H9 (cell line): ENCODE measurements around the gene RNASE8. TPM values are rescaled to one million over a fixed set of nuclear protein-coding genes. Genes with fewer than 3 reads are reported as not detected.

ENCODE experiments used
- DNase-seq: peaks from one replicate; pipeline ENCODE4 v3.0.0-alpha.2; 2017
- H2AFZ ChIP-seq: one replicate; pipeline ENCODE4 v1.6.1; 2013; ENCODE audit warnings: mild to moderate bottlenecking, low read length, control low read depth, moderate library complexity
- H2AK5ac ChIP-seq: 2 replicates; pipeline ENCODE4 v1.6.1; 2013; ENCODE audit warnings: low read length, control low read depth, mixed read lengths; ENCODE audit not compliant: insufficient read length
- H2BK120ac ChIP-seq: one replicate; pipeline ENCODE4 v1.6.1; 2013; ENCODE audit warnings: low read depth, mild to moderate bottlenecking, low read length, control low read depth, inconsistent platforms; ENCODE audit not compliant: poor library complexity, severe bottlenecking
- H2BK12ac ChIP-seq: 2 replicates; pipeline ENCODE4 v1.6.1; 2013; ENCODE audit warnings: low read length, control low read depth, mixed read lengths, low read depth; ENCODE audit not compliant: insufficient read length
- H2BK15ac ChIP-seq: 2 replicates; pipeline ENCODE4 v1.6.1; 2013; ENCODE audit warnings: low read depth, low read length, control low read depth
- H2BK20ac ChIP-seq: one replicate; pipeline ENCODE4 v1.6.1; 2013; ENCODE audit warnings: low read depth, mild to moderate bottlenecking, low read length, control low read depth, inconsistent platforms; ENCODE audit not compliant: poor library complexity, severe bottlenecking
- H2BK5ac ChIP-seq: 2 replicates; pipeline ENCODE4 v1.6.1; 2013; ENCODE audit warnings: low read length, control low read depth, mixed read lengths; ENCODE audit not compliant: insufficient read length
- H3K14ac ChIP-seq: 2 replicates; pipeline ENCODE4 v1.6.1; 2013; ENCODE audit warnings: low read length, control low read depth; ENCODE audit not compliant: insufficient read depth
- H3K18ac ChIP-seq: 2 replicates; pipeline ENCODE4 v1.6.1; 2013; ENCODE audit warnings: low read depth, mild to moderate bottlenecking, mixed read lengths, low read length, control low read depth; ENCODE audit not compliant: insufficient read length
- H3K23ac ChIP-seq: 2 replicates; pipeline ENCODE4 v1.6.1; 2013; ENCODE audit warnings: low read length, control low read depth, mixed read lengths, low read depth; ENCODE audit not compliant: insufficient read length
- H3K23me2 ChIP-seq: 2 replicates; pipeline ENCODE4 v1.6.1; 2013; ENCODE audit warnings: low read depth, mild to moderate bottlenecking, mixed read lengths, low read length, control low read depth; ENCODE audit not compliant: insufficient read length, poor library complexity, severe bottlenecking
- H3K27ac ChIP-seq: 2 replicates; pipeline ENCODE4 v1.5.1; 2013; ENCODE audit warnings: low read length, control low read depth, mixed read lengths, low read depth; ENCODE audit not compliant: insufficient read length
- H3K27me3 ChIP-seq: 2 replicates; pipeline ENCODE4 v1.6.1; 2013; ENCODE audit warnings: low read length, control low read depth, inconsistent platforms; ENCODE audit not compliant: insufficient read depth
- H3K4ac ChIP-seq: 2 replicates; pipeline ENCODE4 v1.6.1; 2013; ENCODE audit warnings: low read depth, mild to moderate bottlenecking, control low read depth, inconsistent platforms, low read length, moderate library complexity
- H3K4me1 ChIP-seq: 2 replicates; pipeline ENCODE4 v1.6.1; 2013; ENCODE audit warnings: low read length, control low read depth, inconsistent platforms; ENCODE audit not compliant: insufficient read depth
- H3K4me2 ChIP-seq: 2 replicates; pipeline ENCODE4 v1.6.1; 2013; ENCODE audit warnings: low read length, control low read depth, mixed read lengths; ENCODE audit not compliant: insufficient read length, insufficient read depth
- H3K56ac ChIP-seq: 2 replicates; pipeline ENCODE4 v1.6.1; 2013; ENCODE audit warnings: low read depth, mild to moderate bottlenecking, mixed read lengths, low read length, control low read depth; ENCODE audit not compliant: insufficient read length
- H3K79me1 ChIP-seq: 2 replicates; pipeline ENCODE4 v1.6.1; 2013; ENCODE audit warnings: low read depth, mild to moderate bottlenecking, moderate library complexity, low read length, control low read depth, inconsistent platforms; ENCODE audit not compliant: insufficient read depth, poor library complexity, severe bottlenecking
- H3K79me2 ChIP-seq: 2 replicates; pipeline ENCODE4 v1.6.1; 2013; ENCODE audit warnings: low read length, control low read depth, inconsistent platforms; ENCODE audit not compliant: insufficient read depth
- H3K9ac ChIP-seq: 2 replicates; pipeline ENCODE4 v1.6.1; 2013; ENCODE audit warnings: low read length, control low read depth, mixed read lengths; ENCODE audit not compliant: insufficient read length; ENCODE audit errors: extremely low read depth
- H3K9me3 ChIP-seq: one replicate; pipeline ENCODE4 v1.6.1; 2013; ENCODE audit warnings: low read depth, low read length, inconsistent platforms; ENCODE audit not compliant: control insufficient read depth
- H3T11ph ChIP-seq: one replicate; pipeline ENCODE4 v1.6.1; 2013; ENCODE audit warnings: mild to moderate bottlenecking, low read length, control low read depth, inconsistent platforms
- H4K20me1 ChIP-seq: one replicate; pipeline ENCODE4 v1.6.1; 2013; ENCODE audit not compliant: control insufficient read depth, insufficient read length, insufficient read depth
- H4K5ac ChIP-seq: 2 replicates; pipeline ENCODE4 v1.6.1; 2013; ENCODE audit warnings: low read depth, mild to moderate bottlenecking, mixed read lengths, low read length, control low read depth; ENCODE audit not compliant: insufficient read length
- H4K8ac ChIP-seq: replicated peaks from 2 replicates; pipeline ENCODE4 v1.6.1; 2013; ENCODE audit warnings: low read length, control low read depth, mixed read lengths, low read depth; ENCODE audit not compliant: insufficient read length
- H4K91ac ChIP-seq: 2 replicates; pipeline ENCODE4 v1.6.1; 2013; ENCODE audit warnings: low read depth, mild to moderate bottlenecking, moderate library complexity, mixed read lengths, low read length, control low read depth; ENCODE audit not compliant: insufficient read length
- H3K27ac Mint-ChIP-seq, 3 experiments: 2 replicates in 2 of 3; 3 replicates in 1 of 3; pipeline ENCODE4 v1.8.0; 2020 to 2021; ENCODE audit warnings: mixed read lengths in 3 of 3, mild to moderate bottlenecking in 1 of 3, moderate library complexity in 1 of 3
- H3K27me3 Mint-ChIP-seq: 2 replicates; pipeline ENCODE4 v1.8.0; 2021; ENCODE audit warnings: low read depth, mild to moderate bottlenecking, moderate library complexity, mixed read lengths
- H3K36me3 Mint-ChIP-seq, 3 experiments: 2 replicates in 2 of 3; 3 replicates in 1 of 3; pipeline ENCODE4 v1.8.0; 2020 to 2021; ENCODE audit warnings: low read depth in 3 of 3, mixed read lengths in 3 of 3; ENCODE audit not compliant: insufficient read depth in 1 of 3
- H3K4me1 Mint-ChIP-seq, 2 experiments: 2 replicates each; pipeline ENCODE4 v1.8.0; 2020; ENCODE audit warnings: mixed read lengths in 2 of 2
- H3K4me3 Mint-ChIP-seq, 2 experiments: 2 replicates in 1 of 2; 3 replicates in 1 of 2; pipeline ENCODE4 v1.8.0; 2020 to 2021; ENCODE audit warnings: mild to moderate bottlenecking in 2 of 2, mixed read lengths in 2 of 2, moderate library complexity in 1 of 2
- H3K9me3 Mint-ChIP-seq, 2 experiments: 2 replicates in 1 of 2; 3 replicates in 1 of 2; pipeline ENCODE4 v1.8.0; 2020; ENCODE audit warnings: mild to moderate bottlenecking in 2 of 2, mixed read lengths in 2 of 2, moderate library complexity in 1 of 2
- WGBS: extraction: QIAGEN DNeasy Blood & Tissue Kit; methylation state at CpG from one replicate; pipeline ENCODE4 v1.1.7; 2013; ENCODE audit warnings: missing lambda C conversion rate, low lambda C conversion rate, mixed read lengths; ENCODE audit not compliant: insufficient read length; ENCODE audit errors: extremely low coverage; 5-methylcytosine and 5-hydroxymethylcytosine counted together
- total RNA-seq: library from RNA; stranded (reverse); gene quantifications from 2 replicates; pipeline ENCODE4 v1.2.1, GENCODE V29; 2021
- TF ChIP-seq, protein P1 (sequence below): fragments of 200-600 bp; sonication (generic); conservative IDR thresholded peaks from 3 replicates; pipeline ENCODE4 v1.8.0; 2021; ENCODE audit warnings: antibody characterized with exemption, mild to moderate bottlenecking

The RNASE8 gene
- total RNA-seq, 1 experiment from 2014 or later = not detected

DNA sequence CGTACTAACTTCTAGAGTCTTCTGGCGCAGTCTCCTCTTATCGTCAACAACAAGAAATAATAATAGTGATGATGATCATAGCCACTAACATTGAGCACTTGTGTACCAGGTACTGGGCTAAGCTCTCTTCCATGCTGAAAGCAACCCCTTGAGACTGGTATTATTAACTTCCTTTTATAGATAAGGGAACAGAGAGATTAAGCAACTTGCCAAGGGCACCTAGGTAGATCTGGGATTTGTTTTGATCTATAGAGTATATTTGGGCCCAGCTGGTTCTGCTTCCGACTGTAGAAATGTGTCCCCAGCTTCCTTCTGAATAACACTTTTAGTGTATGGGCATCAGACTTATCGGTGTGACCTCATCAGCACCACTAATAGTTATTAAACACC lies 42.0 kb downstream of the RNASE8 start:
- Mint-ChIP-seq H3K4me1 (peaks cover 70 to 72% of the 10 kb centered on the region in 2 experiments), H3K27ac (peak overlapping the region; percentile 44 to 81 (median 73); a peak in 6 of 7 replicates), H3K36me3 (0 out of 7 replicates have a peak, but pooled peaks cover 0 to 3% (median 0%) of the 10 kb centered on the region in 3 experiments), H3K4me3 (peak overlapping the region; percentile 79), H3K27me3 (no peaks in the 10 kb centered on the region), H3K9me3 (no peaks in the 10 kb centered on the region; a peak in 1 of 5 replicates)
- Histone ChIP-seq H3K4me2 (peak overlapping the region; percentile 69), H4K5ac (no peak overlapping the region), H3K79me2 (peaks cover 12% of the 10 kb centered on the region; the same call in 1 of the 2 replicates), H3K9me3 (no peaks in the 10 kb centered on the region), H3K18ac (no peak overlapping the region), H4K91ac (no peak overlapping the region), H2BK120ac (no peak overlapping the region), H2BK15ac (no peak overlapping the region), H4K8ac (no peak overlapping the region), H3K56ac (no peak overlapping the region), H3K4me1 (peaks cover 22% of the 10 kb centered on the region), H3K23ac (no peak overlapping the region), H3K9ac (no peak overlapping the region), H2BK20ac (no peak overlapping the region), H2AFZ (no peak overlapping the region), H2AK5ac (no peak overlapping the region), H3K14ac (no peak overlapping the region), H3K23me2 (peaks cover 25% of the 10 kb centered on the region), H3K27me3 (no peaks in the 10 kb centered on the region), H3K4ac (no peak overlapping the region), H2BK5ac (no peak overlapping the region), H4K20me1 (peaks cover 3% of the 10 kb centered on the region), H3K27ac (no peak overlapping the region), H2BK12ac (no peak overlapping the region), H3K79me1 (peaks cover 4% of the 10 kb centered on the region), H3T11ph (no peak overlapping the region)
- no CpG with 5 or more reads among the region's 5 CpGs for WGBS
- TF ChIP-seq, protein P1, sequence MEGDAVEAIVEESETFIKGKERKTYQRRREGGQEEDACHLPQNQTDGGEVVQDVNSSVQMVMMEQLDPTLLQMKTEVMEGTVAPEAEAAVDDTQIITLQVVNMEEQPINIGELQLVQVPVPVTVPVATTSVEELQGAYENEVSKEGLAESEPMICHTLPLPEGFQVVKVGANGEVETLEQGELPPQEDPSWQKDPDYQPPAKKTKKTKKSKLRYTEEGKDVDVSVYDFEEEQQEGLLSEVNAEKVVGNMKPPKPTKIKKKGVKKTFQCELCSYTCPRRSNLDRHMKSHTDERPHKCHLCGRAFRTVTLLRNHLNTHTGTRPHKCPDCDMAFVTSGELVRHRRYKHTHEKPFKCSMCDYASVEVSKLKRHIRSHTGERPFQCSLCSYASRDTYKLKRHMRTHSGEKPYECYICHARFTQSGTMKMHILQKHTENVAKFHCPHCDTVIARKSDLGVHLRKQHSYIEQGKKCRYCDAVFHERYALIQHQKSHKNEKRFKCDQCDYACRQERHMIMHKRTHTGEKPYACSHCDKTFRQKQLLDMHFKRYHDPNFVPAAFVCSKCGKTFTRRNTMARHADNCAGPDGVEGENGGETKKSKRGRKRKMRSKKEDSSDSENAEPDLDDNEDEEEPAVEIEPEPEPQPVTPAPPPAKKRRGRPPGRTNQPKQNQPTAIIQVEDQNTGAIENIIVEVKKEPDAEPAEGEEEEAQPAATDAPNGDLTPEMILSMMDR = no peak
- no peak for DNase-seq
